Hair follicular keratinocyte (primary cell): Measurements from ENCODE around the gene ASAH2B. TPM values are rescaled to one million over a fixed set of nuclear protein-coding genes. Genes with fewer than 3 reads are reported as not detected.

Experiments
- total RNA-seq: library from RNA; depleted of rRNA; stranded (reverse); fragments of >200 nt; gene quantifications from 2 replicates; pipeline ENCODE4 v1.2.3, GENCODE V29; 2015

Gene ASAH2B
- total RNA-seq = 3.2 and 3.8 TPM in 2 replicates

GRCh38 chr10:50739618-50740292, at the start of gene ASAH2B:
Gene ASAH2B, plus strand, starts transcription at chr10:50739936. Its CDS starts 5,195 bp downstream, at chr10:50745131.

Other genes with a start within 250 kb of the ASAH2B start
- gene SGMS1, start 116.0 kb upstream of the ASAH2B start, total RNA-seq = 37.7 and 39.9 TPM in 2 replicates
- not detected in 2 replicates for gene A1CF, start 145.7 kb downstream of the ASAH2B start, total RNA-seq